Smooth muscle cell of trachea (primary cell): ENCODE results near the gene ABCB6. TPM values are rescaled to one million over a fixed set of nuclear protein-coding genes. Genes with fewer than 3 reads are reported as not detected.

ENCODE experiments used
- total RNA-seq: library from RNA; depleted of rRNA; stranded (reverse); fragments of >200 nt; gene quantifications from 2 replicates; pipeline ENCODE4 v1.2.1, GENCODE V29; 2014

The ABCB6 gene
- 35.3 and 57.1 TPM in 2 replicates for total RNA-seq

DNA sequence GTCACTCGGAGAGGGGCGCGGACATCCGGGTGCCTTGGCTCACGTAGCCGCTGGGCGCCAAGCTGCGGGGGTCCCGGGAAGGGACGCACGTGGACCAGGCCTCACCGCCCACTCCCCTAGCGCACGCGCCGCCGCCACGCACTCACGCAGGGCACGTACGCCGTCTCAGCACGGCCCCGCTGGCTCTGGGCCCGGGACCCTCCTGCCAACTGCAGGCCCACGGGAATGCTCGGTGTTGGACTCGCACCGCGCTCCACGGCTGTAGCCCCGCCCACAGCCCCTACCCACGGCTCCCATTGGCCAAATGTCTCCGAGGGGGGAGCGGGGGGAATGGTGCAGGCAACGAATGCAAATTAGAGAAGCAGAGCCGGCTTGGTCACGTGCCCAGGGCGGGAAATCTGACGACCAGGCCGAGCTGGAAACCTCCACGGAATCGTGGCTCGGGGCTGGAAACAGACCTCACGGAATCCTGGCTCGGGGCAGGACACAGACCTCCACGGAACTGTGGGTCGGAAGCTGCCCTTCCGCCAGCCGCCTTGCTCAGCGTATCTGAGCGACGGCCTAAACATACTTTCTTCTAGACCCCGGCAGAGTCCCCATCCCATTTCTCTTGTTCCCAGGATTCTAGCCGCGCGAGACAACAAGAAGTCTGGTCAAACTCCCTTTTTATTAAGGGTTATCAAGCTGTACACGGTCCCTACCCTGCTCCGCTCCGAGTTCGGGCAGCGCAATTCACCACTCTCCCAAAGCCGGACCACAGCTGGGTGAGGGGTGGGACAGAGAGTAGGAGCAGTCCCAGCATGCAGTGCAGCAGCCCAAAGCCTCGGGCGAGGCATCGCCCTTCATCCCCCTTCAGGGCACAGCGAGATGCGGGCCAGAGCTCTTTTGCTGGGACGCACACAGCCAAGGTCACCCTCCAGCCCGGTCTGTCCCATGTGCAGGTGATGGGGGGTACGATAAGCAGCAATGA is at the start of gene ABCB6:
TSS of gene ABCB6 (minus strand) at position 227 of the 970 bp plus-strand sequence. CDS start 285 bp downstream, outside the sequence.

GRCh38 chr2:219253753-219254589 is 35.2 kb upstream of the ABCB6 start, which contains the start of gene TUBA4A:
Gene TUBA4A, minus strand, starts transcription at chr2:219253918. Its CDS starts 60 bp downstream, at chr2:219253858.

GRCh38 chr2:219252900-219253752 is 34.4 kb upstream of the ABCB6 start, which contains the start of gene TUBA4B:
Gene TUBA4B, plus strand, starts transcription at chr2:219253243. Its CDS starts 165 bp downstream, at chr2:219253408.

GRCh38 chr2:219245148-219245898 is 26.6 kb upstream of the ABCB6 start, which contains the start of the genes GLB1L and STK16:
Gene GLB1L, minus strand, starts transcription at chr2:219245444. Its CDS starts 1,871 bp downstream, at chr2:219243573.
Gene STK16, plus strand, starts transcription at chr2:219245479. Its CDS starts 521 bp downstream, at chr2:219246000.

DNA sequence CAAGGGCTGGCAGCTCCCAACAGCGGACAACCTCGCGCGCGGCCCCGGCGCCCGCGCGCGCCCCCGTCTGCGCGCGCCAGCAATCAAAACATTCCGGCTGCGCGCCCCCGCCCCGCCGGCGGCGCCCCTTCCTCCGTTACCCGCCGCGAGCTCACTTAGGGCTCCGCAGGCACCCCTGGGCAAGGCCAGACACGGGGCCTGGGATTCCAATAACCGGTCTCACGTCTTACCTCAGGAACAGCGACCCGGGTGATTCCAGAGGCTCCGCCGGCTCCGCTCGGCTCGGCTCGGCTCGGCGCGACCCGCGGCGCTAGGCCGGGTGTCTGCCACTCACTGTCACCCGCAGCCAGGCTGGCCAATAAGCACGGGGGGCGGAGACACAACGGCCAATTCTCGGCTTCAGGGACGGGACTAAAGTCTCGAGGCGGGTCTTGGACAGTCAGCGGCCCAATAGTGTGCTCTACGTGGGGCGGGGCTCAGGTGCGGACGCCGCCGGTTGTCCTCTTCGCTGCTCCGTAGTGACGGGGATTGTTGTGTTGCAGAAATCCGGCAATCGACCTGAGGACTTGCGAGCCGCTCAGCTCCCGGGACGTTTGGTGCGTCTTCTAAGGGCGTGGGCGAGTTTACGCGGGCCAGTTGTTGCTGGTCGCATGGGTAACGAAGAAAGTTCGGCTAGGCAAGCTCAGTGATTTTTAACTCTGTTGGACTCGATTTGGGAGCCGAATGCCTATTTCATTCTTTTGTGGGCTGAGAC is 10.7 kb upstream of the ABCB6 start, which contains the start of the genes ANKZF1 and ATG9A:
TSS of gene ANKZF1 (plus strand) at position 502 of the 754 bp plus-strand sequence. CDS start 452 bp downstream, outside the sequence.
TSS of gene ATG9A (minus strand) at position 332 of the 754 bp plus-strand sequence. CDS start 1,612 bp downstream, outside the sequence.

GRCh38 chr2:219206328-219207133 is 12.2 kb downstream of the ABCB6 start, which contains the start of gene ZFAND2B:
Gene ZFAND2B, plus strand, starts transcription at chr2:219206782. Its CDS starts 206 bp downstream, at chr2:219206988.

GRCh38 chr2:219177552-219178376 is 41.0 kb downstream of the ABCB6 start, which contains the start of gene RETREG2:
Gene RETREG2, plus strand, starts transcription at chr2:219178275. Its CDS starts 78 bp downstream, at chr2:219178353.

DNA sequence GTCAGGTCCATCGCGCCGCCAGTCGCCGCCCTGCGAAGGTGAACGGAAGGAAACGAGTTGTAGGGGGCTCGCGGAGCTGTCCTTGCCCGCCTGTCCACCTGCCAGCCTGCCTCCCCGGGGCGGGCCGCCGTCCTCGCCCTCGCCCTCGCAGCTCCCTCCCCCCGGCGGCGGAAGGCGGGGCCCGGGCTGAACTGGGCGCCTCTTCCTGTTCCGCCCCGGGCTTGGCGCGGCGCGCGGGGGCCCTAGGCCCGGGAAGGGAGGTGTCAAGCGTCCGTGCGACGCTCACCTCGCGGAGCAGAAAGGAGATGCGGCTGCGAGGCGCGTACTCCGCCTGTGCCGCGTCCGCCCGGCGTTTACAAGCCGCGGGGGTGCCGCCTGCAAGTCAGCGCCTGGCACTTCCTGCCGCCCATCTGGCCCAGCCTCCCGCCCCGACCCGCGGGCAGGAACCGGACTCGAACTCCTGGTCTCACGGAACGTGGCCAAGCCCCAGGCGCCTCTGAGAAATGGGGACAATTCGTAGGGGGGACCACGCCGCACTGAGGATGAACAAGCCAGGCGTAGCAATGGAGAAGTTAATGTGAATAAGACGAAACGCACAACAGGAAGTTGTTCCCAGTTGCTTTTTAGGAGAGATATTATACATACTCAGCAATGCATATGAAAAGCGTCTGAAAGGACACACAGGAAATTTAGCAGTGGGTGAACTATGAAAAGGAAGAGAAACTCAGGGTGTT is 41.8 kb downstream of the ABCB6 start, which contains the start of gene CNPPD1:
TSS of gene CNPPD1 (minus strand) at position 108 of the 734 bp plus-strand sequence. CDS start at position 11, 97 bp downstream.

GRCh38 chr2:219169930-219170654 is 48.7 kb downstream of the ABCB6 start, which contains the start of gene SLC23A3:
Gene SLC23A3, minus strand, starts transcription at chr2:219170029. Its CDS starts 45 bp downstream, at chr2:219169984.

GRCh38 chr2:219160186-219161017 is 58.4 kb downstream of the ABCB6 start, which contains the start of gene NHEJ1:
Gene NHEJ1, minus strand, starts transcription at chr2:219160815. Its CDS starts 2,453 bp downstream, at chr2:219158362.

Other genes with a start within 250 kb of the ABCB6 start
- gene FEV, start 233.8 kb downstream of the ABCB6 start, total RNA-seq, result under 0.01 TPM in 1 of 2 replicates, not detected in the other
- gene CRYBA2, start 225.5 kb downstream of the ABCB6 start, total RNA-seq, result not detected in 2 replicates
- under 0.01 TPM in 1 of 2 replicates, not detected in the other for gene CFAP65, start 177.4 kb downstream of the ABCB6 start, total RNA-seq
- gene IHH, start 158.0 kb downstream of the ABCB6 start, total RNA-seq, result under 0.01 TPM in 1 of 2 replicates, not detected in the other
- 21.1 and 28.3 TPM in 2 replicates for gene NHEJ1, start 58.1 kb downstream of the ABCB6 start, total RNA-seq
- gene SLC23A3, start 48.9 kb downstream of the ABCB6 start, total RNA-seq, result 1.2 and 2.0 TPM in 2 replicates
- 22.5 and 35.6 TPM in 2 replicates for gene CNPPD1, start 42.0 kb downstream of the ABCB6 start, total RNA-seq
- 82.5 and 128 TPM in 2 replicates for gene RETREG2, start 40.7 kb downstream of the ABCB6 start, total RNA-seq
- 24.5 and 25.9 TPM in 2 replicates for gene ZFAND2B, start 12.2 kb downstream of the ABCB6 start, total RNA-seq
- gene ATG9A, start 10.7 kb upstream of the ABCB6 start, total RNA-seq, result 34.9 and 49.1 TPM in 2 replicates
- gene ANKZF1, start 10.8 kb upstream of the ABCB6 start, total RNA-seq, result 25.3 and 30.3 TPM in 2 replicates
- 27.6 and 33.6 TPM in 2 replicates for gene GLB1L, start 26.5 kb upstream of the ABCB6 start, total RNA-seq
- 33.9 and 51.2 TPM in 2 replicates for gene STK16, start 26.5 kb upstream of the ABCB6 start, total RNA-seq
- 0.17 TPM in 1 of 2 replicates, not detected in the other for gene TUBA4B, start 34.3 kb upstream of the ABCB6 start, total RNA-seq
- gene TUBA4A, start 35.0 kb upstream of the ABCB6 start, total RNA-seq, result 50.2 and 55.1 TPM in 2 replicates
- 49.0 and 136 TPM in 2 replicates for gene DNAJB2, start 60.4 kb upstream of the ABCB6 start, total RNA-seq
- gene PTPRN, start 90.4 kb upstream of the ABCB6 start, total RNA-seq, result 3.6 and 23.8 TPM in 2 replicates
- not detected in 2 replicates for gene RESP18, start 113.8 kb upstream of the ABCB6 start, total RNA-seq
- gene DNPEP, start 169.0 kb upstream of the ABCB6 start, total RNA-seq, result 90.3 and 157 TPM in 2 replicates
- 1.6 and 6.3 TPM in 2 replicates for gene DES, start 199.4 kb upstream of the ABCB6 start, total RNA-seq
- 11.3 and 21.7 TPM in 2 replicates for gene SPEG, start 215.9 kb upstream of the ABCB6 start, total RNA-seq